Keratinocyte (primary cell): ENCODE measurements around the gene CRADD.
A peak's percentile ranks its signal among the peaks of the same experiment; 100 is the strongest.

Experiments used
- CTCF ChIP-seq, 3 experiments: IDR thresholded peaks in 1 of 3; conservative IDR thresholded peaks in 1 of 3; optimal IDR thresholded peaks in 1 of 3; 2 replicates in 2 of 3; 3 replicates in 1 of 3; pipeline versions ENCODE3 to v1.5.1; 2011; ENCODE audit warnings: low read length in 3 of 3, mild to moderate bottlenecking in 3 of 3, moderate library complexity in 2 of 3, control low read depth in 1 of 3, inconsistent platforms in 1 of 3; ENCODE audit not compliant: insufficient read depth in 2 of 3; ENCODE audit errors: extremely low read depth in 1 of 3
- EZH2 ChIP-seq: IDR thresholded peaks from one replicate; pipeline ENCODE4 v1.6.1; 2012; ENCODE audit warnings: inconsistent platforms, mild to moderate bottlenecking, low read length, moderate library complexity

- TF ChIP-seq CTCF (optimal IDR thresholded peaks at IDR 0.05 in 1 of 3, IDR thresholded peaks at IDR 0.05 in 1 of 3, conservative IDR thresholded peaks at IDR 0.05 in 1 of 3; ENCODE audit: extremely low read depth in 1 of 3, insufficient read depth in 2 of 3, low read length in 3 of 3): peak; percentile 14 to 61 (median 16)
- TF ChIP-seq EZH2: no peak
These were observed 125.7 kb downstream of the CRADD start for GRCh38 chr12:93802698-93803423.
